Endothelial cell (in vitro differentiated cells): ENCODE data around the gene UNC5CL. TPM values are rescaled to one million over a fixed set of nuclear protein-coding genes. Genes with fewer than 3 reads are reported as not detected.

Source experiments
- DNase-seq: peaks from one replicate; pipeline ENCODE4 v3.0.0; 2021; ENCODE audit warnings: low spot score
- H3K27ac Mint-ChIP-seq: one replicate; pipeline ENCODE4 v1.8.0; 2021; ENCODE audit warnings: mixed read lengths, inconsistent platforms; ENCODE audit not compliant: unreplicated experiment
- H3K27me3 Mint-ChIP-seq: one replicate; pipeline ENCODE4 v1.8.0; 2021; ENCODE audit warnings: mild to moderate bottlenecking, moderate library complexity, mixed read lengths, inconsistent platforms; ENCODE audit not compliant: unreplicated experiment
- H3K36me3 Mint-ChIP-seq: one replicate; pipeline ENCODE4 v1.8.0; 2021; ENCODE audit warnings: mild to moderate bottlenecking, low read depth, mixed read lengths, inconsistent platforms; ENCODE audit not compliant: unreplicated experiment
- H3K4me1 Mint-ChIP-seq: one replicate; pipeline ENCODE4 v1.8.0; 2021; ENCODE audit warnings: mild to moderate bottlenecking, mixed read lengths, inconsistent platforms; ENCODE audit not compliant: unreplicated experiment
- H3K4me3 Mint-ChIP-seq: one replicate; pipeline ENCODE4 v1.8.0; 2021; ENCODE audit warnings: mild to moderate bottlenecking, mixed read lengths, inconsistent platforms; ENCODE audit not compliant: unreplicated experiment
- H3K9me3 Mint-ChIP-seq: one replicate; pipeline ENCODE4 v1.8.0; 2021; ENCODE audit warnings: mixed read lengths, inconsistent platforms; ENCODE audit not compliant: unreplicated experiment
- total RNA-seq: library from RNA; stranded (reverse); fragmentation: NEBNext Ultra II Directional; extraction: Animal tissue kit (Norgen Biotek cat#: 25700); gene quantifications from one replicate; pipeline ENCODE4 v1.2.1, GENCODE V29; 2021; ENCODE audit not compliant: unreplicated experiment
- TF ChIP-seq, protein P1 (sequence below): fragments of 200-600 bp; sonication (generic); IDR thresholded peaks from one replicate; pipeline ENCODE4 v1.5.0; 2021; ENCODE audit warnings: antibody characterized with exemption; ENCODE audit not compliant: unreplicated experiment

UNC5CL gene
- total RNA-seq, 1 donor from 2014 or later = 0.59 TPM

DNA sequence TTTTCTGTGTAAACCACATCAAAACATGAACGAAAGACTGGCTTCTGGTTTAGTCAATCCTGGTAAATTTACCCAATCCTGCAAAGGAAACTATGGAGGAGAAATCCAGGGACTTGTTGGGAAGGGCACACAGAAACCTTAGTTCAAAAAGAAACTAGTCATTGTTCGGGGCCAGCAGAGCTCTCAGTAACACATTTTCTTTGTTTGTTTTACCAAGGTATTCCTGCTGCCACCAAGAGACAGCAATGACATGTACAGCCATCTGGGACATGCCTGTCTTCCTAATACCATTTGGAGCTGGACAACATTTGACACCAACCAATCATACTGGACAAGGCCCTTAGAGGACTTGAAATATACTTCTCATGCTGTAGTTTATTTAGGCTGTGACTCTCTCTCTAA is 24.9 kb upstream of the UNC5CL start:
- no peaks in the 10 kb centered on the region for H3K4me1 Mint-ChIP-seq

DNA sequence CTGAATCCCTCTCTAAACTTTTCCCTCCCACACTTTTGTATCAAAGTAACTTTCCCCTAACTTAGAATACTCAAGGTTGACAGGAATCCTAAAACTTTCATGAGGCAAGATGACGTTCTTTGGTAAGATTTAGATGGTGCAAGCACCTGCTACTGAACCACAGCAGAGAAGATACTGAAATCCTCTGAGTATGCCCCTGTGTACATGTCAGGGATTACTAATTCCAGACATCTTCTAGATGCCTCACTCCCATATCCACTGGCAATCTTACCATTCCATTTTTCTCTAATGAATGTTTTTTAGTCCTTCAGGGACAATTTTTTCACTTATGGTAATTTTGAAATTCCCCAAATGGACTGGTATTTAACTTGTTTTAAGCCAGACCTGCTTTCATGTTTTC is 23.0 kb upstream of the UNC5CL start:
- Mint-ChIP-seq H3K4me1 (no peaks in the 10 kb centered on the region), H3K4me3 (no peak overlapping the region), H3K9me3 (no peaks in the 10 kb centered on the region), H3K27ac (no peak overlapping the region), H3K27me3 (no peaks in the 10 kb centered on the region), H3K36me3 (no peaks in the 10 kb centered on the region)
- TF ChIP-seq, protein P1, sequence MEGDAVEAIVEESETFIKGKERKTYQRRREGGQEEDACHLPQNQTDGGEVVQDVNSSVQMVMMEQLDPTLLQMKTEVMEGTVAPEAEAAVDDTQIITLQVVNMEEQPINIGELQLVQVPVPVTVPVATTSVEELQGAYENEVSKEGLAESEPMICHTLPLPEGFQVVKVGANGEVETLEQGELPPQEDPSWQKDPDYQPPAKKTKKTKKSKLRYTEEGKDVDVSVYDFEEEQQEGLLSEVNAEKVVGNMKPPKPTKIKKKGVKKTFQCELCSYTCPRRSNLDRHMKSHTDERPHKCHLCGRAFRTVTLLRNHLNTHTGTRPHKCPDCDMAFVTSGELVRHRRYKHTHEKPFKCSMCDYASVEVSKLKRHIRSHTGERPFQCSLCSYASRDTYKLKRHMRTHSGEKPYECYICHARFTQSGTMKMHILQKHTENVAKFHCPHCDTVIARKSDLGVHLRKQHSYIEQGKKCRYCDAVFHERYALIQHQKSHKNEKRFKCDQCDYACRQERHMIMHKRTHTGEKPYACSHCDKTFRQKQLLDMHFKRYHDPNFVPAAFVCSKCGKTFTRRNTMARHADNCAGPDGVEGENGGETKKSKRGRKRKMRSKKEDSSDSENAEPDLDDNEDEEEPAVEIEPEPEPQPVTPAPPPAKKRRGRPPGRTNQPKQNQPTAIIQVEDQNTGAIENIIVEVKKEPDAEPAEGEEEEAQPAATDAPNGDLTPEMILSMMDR = no peak
- no peak for DNase-seq

More for the DNA sequence above, 24.9 kb upstream of the UNC5CL start:
- no peaks in the 10 kb centered on the region for H3K27me3 Mint-ChIP-seq
- TF ChIP-seq, protein P1 = no peak
- no peak for DNase-seq
- H3K36me3 Mint-ChIP-seq = no peaks in the 10 kb centered on the region
- no peaks in the 10 kb centered on the region for H3K9me3 Mint-ChIP-seq
- H3K4me3 Mint-ChIP-seq = no peak overlapping the region
- no peak overlapping the region for H3K27ac Mint-ChIP-seq

DNA sequence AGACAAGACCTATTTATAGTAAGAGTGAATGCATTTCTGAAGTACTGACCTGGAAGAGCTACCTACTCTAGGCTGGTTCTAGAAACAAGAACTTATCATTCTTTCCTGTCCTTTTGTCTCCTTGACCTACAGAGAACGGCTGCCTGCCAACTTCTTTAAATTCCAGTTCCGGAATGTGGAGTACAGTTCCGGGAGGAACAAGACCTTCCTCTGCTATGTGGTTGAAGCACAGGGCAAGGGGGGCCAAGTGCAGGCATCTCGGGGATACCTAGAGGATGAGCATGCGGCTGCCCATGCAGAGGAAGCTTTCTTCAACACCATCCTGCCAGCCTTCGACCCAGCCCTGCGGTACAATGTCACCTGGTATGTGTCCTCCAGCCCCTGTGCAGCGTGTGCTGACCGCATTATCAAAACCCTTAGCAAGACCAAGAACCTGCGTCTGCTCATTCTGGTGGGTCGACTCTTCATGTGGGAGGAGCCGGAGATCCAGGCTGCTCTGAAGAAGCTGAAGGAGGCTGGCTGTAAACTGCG is 22.2 kb upstream of the UNC5CL start:
- H3K27me3 Mint-ChIP-seq = peaks cover 2% of the 10 kb centered on the region
- no peak for DNase-seq
- no peak overlapping the region for H3K27ac Mint-ChIP-seq
- no peak overlapping the region for H3K4me3 Mint-ChIP-seq
- no peaks in the 10 kb centered on the region for H3K4me1 Mint-ChIP-seq
- H3K9me3 Mint-ChIP-seq = no peaks in the 10 kb centered on the region
- H3K36me3 Mint-ChIP-seq = no peaks in the 10 kb centered on the region
- TF ChIP-seq, protein P1 = no peak

DNA sequence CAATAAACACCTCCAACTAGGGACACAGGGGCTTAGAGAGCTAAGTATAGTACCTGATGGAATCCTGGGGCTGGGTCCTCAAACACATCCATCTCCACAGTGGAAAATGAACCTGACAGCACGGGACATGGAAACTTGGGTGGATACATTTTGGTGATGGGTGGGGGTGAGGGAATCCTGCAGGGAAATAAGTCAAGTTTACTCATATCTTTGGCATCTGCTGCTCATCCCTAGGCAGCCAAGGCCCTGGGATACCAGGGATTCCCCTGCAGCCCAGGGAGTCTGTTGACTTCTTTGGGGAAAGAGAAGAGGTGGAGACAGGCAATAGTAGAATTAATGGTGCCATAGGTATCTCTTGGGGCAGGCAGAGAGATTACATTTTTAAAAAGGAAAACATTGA is 20.5 kb upstream of the UNC5CL start:
- Mint-ChIP-seq H3K4me1 (no peaks in the 10 kb centered on the region), H3K4me3 (no peak overlapping the region), H3K36me3 (no peaks in the 10 kb centered on the region), H3K27ac (no peak overlapping the region), H3K27me3 (peaks cover 2% of the 10 kb centered on the region), H3K9me3 (no peaks in the 10 kb centered on the region)
- DNase-seq = no peak
- TF ChIP-seq, protein P1 = no peak

DNA sequence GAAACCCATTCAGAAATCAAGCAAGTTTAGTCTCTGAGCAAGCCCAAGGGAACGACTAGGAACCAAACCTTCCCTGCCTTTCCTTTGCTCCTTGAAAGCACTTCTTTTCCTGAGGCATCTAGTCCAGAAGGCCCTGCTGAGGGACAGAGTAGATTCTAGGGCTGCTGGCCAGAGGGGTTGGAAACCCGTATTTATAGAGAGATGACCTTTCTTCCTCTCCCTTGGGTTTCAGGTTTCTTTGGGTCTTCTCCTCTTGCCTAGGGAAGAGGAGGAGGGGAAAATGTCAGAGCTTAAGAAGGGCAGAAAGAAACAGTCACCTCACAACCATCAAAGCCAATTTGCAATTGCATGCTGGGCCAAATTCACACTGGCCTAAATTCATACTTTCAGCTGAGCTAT is 19.8 kb upstream of the UNC5CL start:
- DNase-seq = no peak
- no peaks in the 10 kb centered on the region for H3K36me3 Mint-ChIP-seq
- H3K27ac Mint-ChIP-seq = no peak overlapping the region
- H3K9me3 Mint-ChIP-seq = no peaks in the 10 kb centered on the region
- peaks cover 3% of the 10 kb centered on the region for H3K27me3 Mint-ChIP-seq
- no peaks in the 10 kb centered on the region for H3K4me1 Mint-ChIP-seq
- TF ChIP-seq, protein P1 = no peak
- H3K4me3 Mint-ChIP-seq = no peak overlapping the region
